A673 (cell line): ENCODE results near the gene SKI.

Experiments used
- CTCF ChIP-seq: fragments of 300-800, 200-600 bp; sonication (generic); conservative IDR thresholded peaks from 2 replicates; pipeline ENCODE4 v1.5.1; 2017; ENCODE audit warnings: low read depth, mild to moderate bottlenecking, antibody characterized with exemption, low read length, moderate library complexity, mixed read lengths
- EZH2 ChIP-seq: fragments of 200-600 bp; sonication (generic); IDR thresholded peaks from 2 replicates; pipeline ENCODE4 v1.6.1; 2017; ENCODE audit warnings: borderline replicate concordance, low read depth, mild to moderate bottlenecking, mixed read lengths, antibody characterized with exemption, low read length; ENCODE audit not compliant: poor library complexity, severe bottlenecking

- TF ChIP-seq EZH2 (no peak), CTCF (no peak)
Measured at GRCh38 chr1:2202008-2202575, 26.0 kb upstream of the SKI start.
